HG03097 (cell line): ENCODE measurements around the gene TIMM17A.
"Not testable (repeated sequence)": the region's sequence is repeated elsewhere in the genome, so short reads cannot be mapped to it uniquely, and the experiment has no call there.

Experiments
- ATAC-seq: cut with Tn5 transposase; IDR thresholded peaks from one replicate; pipeline ENCODE4 v1.9.1; 2021; ENCODE audit not compliant: unreplicated experiment, low FRiP score

Gene TIMM17A

GRCh38 chr1:202014060-202014459 lies 58.8 kb downstream of the TIMM17A start:
- no peak for ATAC-seq

GRCh38 chr1:202014915-202015661 lies 59.8 kb downstream of the TIMM17A start:
- no peak for ATAC-seq

- ATAC-seq: no peak
Measured at GRCh38 chr1:202015662-202015937, 60.3 kb downstream of the TIMM17A start.

DNA sequence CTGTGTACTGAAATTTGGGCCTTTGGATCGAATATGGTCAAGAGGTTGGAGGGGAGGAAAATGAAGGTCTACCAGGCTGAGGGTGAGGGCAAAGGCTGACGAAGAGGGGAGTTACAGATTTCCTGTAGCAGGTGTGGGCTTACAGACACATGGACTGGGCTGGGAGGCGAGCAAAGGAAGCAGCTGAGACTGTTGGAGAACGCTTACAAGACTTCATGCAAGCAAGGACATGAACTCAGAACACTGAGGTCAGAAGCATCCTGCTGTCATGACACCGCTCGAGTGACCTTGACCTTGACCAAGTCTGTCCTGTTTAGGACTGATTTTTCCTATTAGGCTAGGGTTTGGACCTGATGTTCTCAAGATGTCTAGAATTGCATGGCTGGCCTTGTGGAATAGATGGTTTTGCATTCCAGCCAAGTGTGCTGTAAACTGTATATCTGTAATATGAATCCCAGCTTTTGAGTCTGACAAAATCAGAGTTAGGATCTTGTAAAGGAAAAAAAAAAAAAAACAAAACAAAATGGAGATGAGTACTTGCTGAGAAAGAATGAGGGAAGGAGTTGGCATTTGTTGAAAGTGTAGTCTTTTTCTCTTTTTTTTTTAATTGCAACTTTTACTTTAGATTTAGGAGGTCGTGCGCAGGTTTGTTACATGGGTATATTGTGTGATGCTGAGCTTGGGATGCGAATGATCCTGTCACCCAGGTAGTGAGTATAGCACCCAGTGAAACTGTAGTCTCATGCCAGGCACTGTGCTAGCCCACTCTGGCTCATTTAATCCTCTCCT lies 60.9 kb downstream of the TIMM17A start:
- no peak for ATAC-seq

DNA sequence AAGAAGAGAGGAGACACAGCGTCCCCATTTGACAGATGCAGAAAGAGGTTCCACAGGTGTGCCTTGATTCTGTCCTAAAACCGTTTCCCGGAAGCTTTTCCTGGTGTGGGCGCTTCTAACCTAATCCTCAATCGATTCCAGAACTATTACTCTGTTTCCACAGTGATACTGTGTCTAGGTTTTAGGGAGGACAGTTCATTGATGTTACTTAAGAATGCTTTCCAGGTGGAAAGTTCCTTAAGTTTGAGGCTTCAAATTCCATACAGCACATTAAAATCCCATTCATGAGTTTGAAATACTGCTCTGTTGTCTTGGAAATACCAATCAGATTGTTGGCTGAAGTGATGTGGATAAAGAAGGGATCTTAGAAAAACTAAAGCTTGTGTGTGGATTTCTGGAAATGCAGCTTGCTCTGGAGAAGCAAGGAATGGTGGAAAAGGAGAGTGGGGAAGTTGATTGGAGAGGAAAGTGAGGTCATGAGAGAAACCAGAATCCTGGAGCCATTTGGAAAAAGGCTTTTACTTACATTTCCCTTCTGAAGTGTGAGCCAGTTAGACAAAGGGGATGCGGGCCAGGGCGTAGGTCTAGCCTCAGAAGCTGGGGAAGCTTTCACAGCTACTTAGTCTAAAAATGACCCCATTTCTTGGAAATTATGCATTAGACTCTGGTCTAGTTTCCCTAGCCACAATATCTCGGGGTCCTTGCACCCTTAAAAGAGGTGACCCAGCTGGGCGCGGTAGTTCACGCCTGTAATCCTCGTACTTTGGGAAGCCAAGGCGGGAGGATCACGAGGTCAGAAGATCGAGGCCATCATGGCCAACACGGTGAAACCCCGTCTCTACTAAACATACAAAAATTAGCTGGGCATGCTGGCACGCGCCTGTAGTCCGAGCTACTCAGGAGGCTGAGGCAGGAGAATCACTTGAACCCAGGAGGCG lies 61.8 kb downstream of the TIMM17A start:
- no peak for ATAC-seq

- no peak for ATAC-seq
Measured at GRCh38 chr1:202017749-202018467, 62.6 kb downstream of the TIMM17A start.

DNA sequence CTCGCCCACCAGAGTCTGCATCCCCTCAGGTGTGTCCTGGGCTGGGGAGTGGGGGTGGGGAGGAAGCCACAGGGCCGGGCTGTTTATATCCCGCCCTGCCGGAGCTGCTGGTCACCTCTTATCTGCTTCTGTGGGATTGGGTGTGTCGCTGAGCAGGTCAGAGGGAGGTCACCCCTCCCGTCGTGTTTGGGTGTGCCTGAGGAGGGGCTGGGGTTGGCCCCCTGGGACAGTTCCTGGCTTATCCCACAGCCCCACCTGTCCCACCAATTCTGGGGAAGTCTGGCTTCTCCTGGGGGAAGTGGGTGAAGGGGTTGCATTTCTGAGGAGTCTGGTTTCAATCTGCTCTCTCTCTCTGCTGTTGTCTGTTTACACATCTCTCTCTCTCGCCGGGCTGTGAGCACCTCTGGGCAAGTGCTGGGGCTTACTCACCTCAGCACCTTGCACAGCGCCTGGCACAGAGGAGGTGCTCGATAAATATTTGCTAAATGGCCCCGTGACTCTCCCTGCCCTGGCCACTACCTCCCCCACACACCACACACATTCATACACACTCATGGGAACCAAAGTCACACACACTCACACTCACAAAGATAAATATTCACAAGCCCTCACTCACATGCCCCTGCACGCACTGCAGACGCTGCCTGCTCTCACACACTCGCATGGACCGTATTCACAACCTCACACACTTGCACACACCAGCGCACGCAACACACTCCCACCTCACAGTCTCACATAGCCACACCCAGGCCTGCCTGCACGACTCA lies 63.3 kb downstream of the TIMM17A start:
- ATAC-seq: no peak

DNA sequence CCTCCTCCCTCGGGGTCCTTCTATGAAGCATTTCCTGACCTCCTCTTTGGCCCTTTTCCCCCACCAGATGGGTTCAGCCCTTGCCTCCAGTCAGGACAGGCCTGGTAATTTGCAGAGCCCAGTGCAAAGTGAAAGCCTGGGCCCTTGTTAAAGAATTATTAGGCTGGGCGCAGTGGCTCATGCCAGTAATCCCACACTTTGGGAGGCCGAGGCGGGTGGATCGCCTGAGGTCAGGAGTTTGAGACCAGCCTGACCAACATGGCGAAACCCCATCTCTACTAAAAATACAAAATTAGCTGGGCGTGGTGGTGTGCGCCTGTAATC lies 63.9 kb downstream of the TIMM17A start:
- ATAC-seq: not testable (repeated sequence)
